ACC112 (cell line): ENCODE data around the gene TMC8.
"Not testable (repeated sequence)": the region's sequence is repeated elsewhere in the genome, so short reads cannot be mapped to it uniquely, and the experiment has no call there.

ENCODE experiments used
- H2AFZ ChIP-seq: fragments of 200-600 bp; sonication (generic); one replicate; pipeline ENCODE4 v1.6.0; 2017; ENCODE audit warnings: antibody characterized with exemption, low read length; ENCODE audit not compliant: unreplicated experiment
- H3K27ac ChIP-seq: fragments of 200-600 bp; sonication (generic); 2 replicates; pipeline ENCODE4 v1.5.1; 2014; ENCODE audit warnings: low read depth, mild to moderate bottlenecking, antibody characterized with exemption, low read length, moderate library complexity
- H3K27me3 ChIP-seq: fragments of 200-600 bp; sonication (generic); 2 replicates; pipeline ENCODE4 v1.6.1; 2014; ENCODE audit warnings: mild to moderate bottlenecking, antibody characterized with exemption, low read length, moderate library complexity, mixed read lengths; ENCODE audit not compliant: insufficient read depth
- H3K36me3 ChIP-seq: fragments of 200-600 bp; sonication (generic); 2 replicates; pipeline ENCODE4 v1.6.1; 2016; ENCODE audit warnings: mild to moderate bottlenecking, antibody characterized with exemption, low read length, moderate library complexity, mixed read lengths; ENCODE audit not compliant: insufficient read depth
- H3K4me1 ChIP-seq: fragments of 200-600 bp; sonication (generic); one replicate; pipeline ENCODE4 v1.6.1; 2016; ENCODE audit warnings: low read length, mixed read lengths; ENCODE audit not compliant: insufficient read depth, unreplicated experiment, control insufficient read depth
- H3K4me3 ChIP-seq: fragments of 200-600 bp; sonication (generic); 2 replicates; pipeline ENCODE4 v1.5.1; 2014; ENCODE audit warnings: mild to moderate bottlenecking, low read depth, low read length
- H3K79me2 ChIP-seq: fragments of 200-600 bp; sonication (generic); one replicate; pipeline ENCODE4 v1.6.0; 2016; ENCODE audit warnings: low read length; ENCODE audit not compliant: control insufficient read depth, unreplicated experiment, insufficient read depth

TMC8 gene

GRCh38 chr17:78138204-78139060 lies 7.9 kb downstream of the TMC8 start:
- Histone ChIP-seq H3K27me3 (0 out of 2 replicates have a peak, but pooled peaks cover 5% of the 10 kb centered on the region), H3K4me3 (no peak overlapping the region), H3K4me1 (peaks cover 3% of the 10 kb centered on the region), H2AFZ (no peak overlapping the region), H3K27ac (no peak overlapping the region), H3K36me3 (no peaks in the 10 kb centered on the region), H3K79me2 (no peaks in the 10 kb centered on the region)

- H3K27me3 ChIP-seq, H2AFZ ChIP-seq, H3K4me3 ChIP-seq, H3K79me2 ChIP-seq, H3K27ac ChIP-seq, H3K36me3 ChIP-seq: not testable (repeated sequence)
- peaks cover 14% of the 10 kb centered on the region for H3K4me1 ChIP-seq
Observed at GRCh38 chr17:78139861-78140168, 9.2 kb downstream of the TMC8 start.

- peaks cover 20% of the 10 kb centered on the region for H3K4me1 ChIP-seq
- H2AFZ ChIP-seq, result no peak overlapping the region
- no peak overlapping the region for H3K27ac ChIP-seq
- H3K4me3 ChIP-seq, result no peak overlapping the region
- H3K79me2 ChIP-seq, result no peaks in the 10 kb centered on the region
- H3K27me3 ChIP-seq, result no peaks in the 10 kb centered on the region
- H3K36me3 ChIP-seq, result no peaks in the 10 kb centered on the region
Observed at GRCh38 chr17:78140169-78141051, 9.8 kb downstream of the TMC8 start.

- Histone ChIP-seq H3K36me3 (no peaks in the 10 kb centered on the region), H3K4me1 (peaks cover 22% of the 10 kb centered on the region), H3K27ac (no peak overlapping the region)
Observed at GRCh38 chr17:78141437-78142118, 11.0 kb downstream of the TMC8 start.

GRCh38 chr17:78142119-78142861 lies 11.7 kb downstream of the TMC8 start:
- Histone ChIP-seq H2AFZ (no peak overlapping the region), H3K27ac (no peak overlapping the region), H3K36me3 (no peaks in the 10 kb centered on the region), H3K4me1 (peaks cover 22% of the 10 kb centered on the region), H3K4me3 (no peak overlapping the region), H3K27me3 (no peaks in the 10 kb centered on the region), H3K79me2 (no peaks in the 10 kb centered on the region)

More at GRCh38 chr17:78141437-78142118, 11.0 kb downstream of the TMC8 start:
- H2AFZ ChIP-seq, result no peak overlapping the region
- no peaks in the 10 kb centered on the region for H3K27me3 ChIP-seq
- H3K79me2 ChIP-seq, result no peaks in the 10 kb centered on the region
- no peak overlapping the region for H3K4me3 ChIP-seq

GRCh38 chr17:78143214-78144146 lies 12.9 kb downstream of the TMC8 start:
- Histone ChIP-seq H3K4me1 (peaks cover 22% of the 10 kb centered on the region), H3K4me3 (no peak overlapping the region), H3K79me2 (no peaks in the 10 kb centered on the region), H2AFZ (no peak overlapping the region), H3K27me3 (no peaks in the 10 kb centered on the region), H3K27ac (no peak overlapping the region), H3K36me3 (no peaks in the 10 kb centered on the region)

- no peak overlapping the region for H2AFZ ChIP-seq
- H3K4me1 ChIP-seq, result peaks cover 22% of the 10 kb centered on the region
- H3K27me3 ChIP-seq, result no peaks in the 10 kb centered on the region
- no peak overlapping the region for H3K27ac ChIP-seq
- no peaks in the 10 kb centered on the region for H3K79me2 ChIP-seq
- H3K4me3 ChIP-seq, result no peak overlapping the region
- no peaks in the 10 kb centered on the region for H3K36me3 ChIP-seq
Observed at GRCh38 chr17:78144147-78144719, 13.7 kb downstream of the TMC8 start.

- Histone ChIP-seq H3K27ac (no peak overlapping the region), H3K36me3 (no peaks in the 10 kb centered on the region), H3K4me1 (peaks cover 22% of the 10 kb centered on the region), H3K27me3 (no peaks in the 10 kb centered on the region), H2AFZ (no peak overlapping the region), H3K79me2 (no peaks in the 10 kb centered on the region), H3K4me3 (no peak overlapping the region)
Observed at GRCh38 chr17:78144736-78145641, 14.4 kb downstream of the TMC8 start.
